IPS DF 6.9 (cell line): ENCODE results near the gene SLC12A8.

ENCODE experiments used
- DNase-seq: peaks from one replicate; pipeline ENCODE4 v3.0.0-alpha.2; 2013; ENCODE audit warnings: low read depth, low spot score
- H3K27ac ChIP-seq: one replicate; pipeline ENCODE4 v1.5.1; 2013; ENCODE audit warnings: low read length, control low read depth
- H3K27me3 ChIP-seq: 2 replicates; pipeline ENCODE4 v1.6.1; 2013; ENCODE audit warnings: mild to moderate bottlenecking, low read length; ENCODE audit not compliant: control insufficient read depth, insufficient read depth
- H3K36me3 ChIP-seq: 2 replicates; pipeline ENCODE4 v1.6.1; 2013; ENCODE audit warnings: low read length; ENCODE audit not compliant: control insufficient read depth, insufficient read depth
- H3K4me1 ChIP-seq: 2 replicates; pipeline ENCODE4 v1.6.1; 2013; ENCODE audit warnings: low read length; ENCODE audit not compliant: control insufficient read depth, insufficient read depth
- H3K4me3 ChIP-seq: 2 replicates; pipeline ENCODE4 v1.5.1; 2013; ENCODE audit warnings: mild to moderate bottlenecking, low read length
- H3K9me3 ChIP-seq: 2 replicates; pipeline ENCODE4 v1.6.1; 2013; ENCODE audit warnings: low read length, inconsistent platforms; ENCODE audit not compliant: control insufficient read depth, insufficient read depth
- WGBS: extraction: QIAGEN DNeasy Blood & Tissue Kit; methylation state at CpG from one replicate; pipeline ENCODE4 v1.1.7; 2013; ENCODE audit warnings: mixed read lengths, missing lambda C conversion rate; ENCODE audit not compliant: insufficient read length, insufficient coverage; 5-methylcytosine and 5-hydroxymethylcytosine counted together

SLC12A8 gene

DNA sequence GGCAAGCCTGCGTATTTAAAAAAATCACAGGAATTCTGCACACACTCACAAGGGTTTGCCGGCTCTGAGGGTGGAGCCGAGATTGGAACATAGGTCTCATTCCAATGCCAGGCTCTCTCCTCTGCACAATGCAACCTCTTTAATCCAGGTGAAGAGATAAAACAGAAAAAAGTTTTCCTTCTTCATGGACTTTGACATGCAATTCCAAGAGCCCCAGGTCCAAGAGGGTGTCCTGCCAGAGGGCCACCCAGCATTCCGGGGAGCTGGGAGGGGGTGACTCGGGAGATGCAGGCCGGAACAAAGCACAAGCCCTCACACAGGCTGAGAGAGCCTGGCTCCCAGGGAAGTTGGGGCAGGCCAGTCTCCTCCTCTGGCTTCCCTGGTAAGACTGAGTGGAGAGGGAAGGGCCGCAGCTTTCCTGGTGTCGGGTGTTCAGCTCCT, 6.7 kb upstream of the SLC12A8 start:
- no peak for DNase-seq
- H3K4me3 ChIP-seq, result no peak overlapping the region
- WGBS, result no CpG with 5 or more reads among the region's 8 CpGs

GRCh38 chr3:125214738-125215137, 2.2 kb upstream of the SLC12A8 start:
- no peak for DNase-seq
- WGBS, result no CpG with 5 or more reads among the region's 3 CpGs
- Histone ChIP-seq H3K27me3 (no peaks in the 10 kb centered on the region; the same call in 1 of the 2 replicates), H3K27ac (no peak overlapping the region), H3K4me1 (peaks cover 6% of the 10 kb centered on the region), H3K9me3 (no peaks in the 10 kb centered on the region), H3K36me3 (no peaks in the 10 kb centered on the region), H3K4me3 (no peak overlapping the region)

More for the DNA sequence above, 6.7 kb upstream of the SLC12A8 start:
- H3K27ac ChIP-seq, result no peak overlapping the region
- no peaks in the 10 kb centered on the region for H3K27me3 ChIP-seq
- H3K9me3 ChIP-seq, result no peaks in the 10 kb centered on the region
- H3K36me3 ChIP-seq, result no peaks in the 10 kb centered on the region
- peaks cover 1% of the 10 kb centered on the region; the same call in 1 of the 2 replicates for H3K4me1 ChIP-seq

DNA sequence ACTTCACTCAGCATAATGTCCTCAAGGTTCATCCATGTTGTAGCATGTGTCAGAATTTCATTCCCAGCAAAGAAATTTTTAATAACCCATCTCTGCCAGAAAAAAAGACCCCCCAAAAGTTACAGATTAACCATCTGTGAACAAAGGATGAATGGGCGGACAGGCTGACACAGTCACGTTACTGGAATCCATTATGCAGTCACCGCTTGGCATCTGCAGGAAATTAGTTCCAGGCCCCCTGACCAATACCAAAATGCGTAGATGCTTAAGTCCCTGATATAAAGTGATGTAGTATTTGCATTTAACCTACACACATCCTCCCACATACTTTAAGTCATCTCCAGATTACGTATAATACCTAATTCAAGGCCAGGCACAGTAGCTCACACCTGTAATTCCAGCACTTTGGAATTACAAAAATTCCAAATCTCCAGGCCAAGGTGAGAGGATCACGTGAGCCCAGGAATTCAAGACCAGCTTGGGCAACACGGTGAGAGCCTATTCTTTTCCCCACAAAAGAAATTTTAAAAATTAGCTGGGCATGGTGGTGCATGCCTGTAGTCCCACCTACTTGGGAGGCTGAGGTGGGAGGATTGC, 1.5 kb upstream of the SLC12A8 start:
- no CpG with 5 or more reads among the region's 7 CpGs for WGBS
- H3K9me3 ChIP-seq, result no peaks in the 10 kb centered on the region
- peaks cover 4% of the 10 kb centered on the region for H3K4me1 ChIP-seq
- no peaks in the 10 kb centered on the region; the same call in 1 of the 2 replicates for H3K27me3 ChIP-seq
- no peak overlapping the region for H3K27ac ChIP-seq
- no peak for DNase-seq
- no peak overlapping the region for H3K4me3 ChIP-seq
- no peaks in the 10 kb centered on the region for H3K36me3 ChIP-seq

- H3K27me3 ChIP-seq, result no peaks in the 10 kb centered on the region; the same call in 1 of the 2 replicates
- peaks cover 4% of the 10 kb centered on the region for H3K4me1 ChIP-seq
- no peaks in the 10 kb centered on the region for H3K9me3 ChIP-seq
- WGBS, result no CpG with 5 or more reads among the region's 4 CpGs
- no peak overlapping the region for H3K4me3 ChIP-seq
- no peak overlapping the region for H3K27ac ChIP-seq
- H3K36me3 ChIP-seq, result no peaks in the 10 kb centered on the region
- DNase-seq, result no peak
Observed at GRCh38 chr3:125213364-125213755, 812 bp upstream of the SLC12A8 start.

- no peak overlapping the region for H3K27ac ChIP-seq
- peak overlapping the region; percentile 67 for H3K4me3 ChIP-seq
- WGBS, result no CpG with 5 or more reads among the region's 28 CpGs
Observed at GRCh38 chr3:125212091-125212508, 448 bp downstream of the SLC12A8 start.

DNA sequence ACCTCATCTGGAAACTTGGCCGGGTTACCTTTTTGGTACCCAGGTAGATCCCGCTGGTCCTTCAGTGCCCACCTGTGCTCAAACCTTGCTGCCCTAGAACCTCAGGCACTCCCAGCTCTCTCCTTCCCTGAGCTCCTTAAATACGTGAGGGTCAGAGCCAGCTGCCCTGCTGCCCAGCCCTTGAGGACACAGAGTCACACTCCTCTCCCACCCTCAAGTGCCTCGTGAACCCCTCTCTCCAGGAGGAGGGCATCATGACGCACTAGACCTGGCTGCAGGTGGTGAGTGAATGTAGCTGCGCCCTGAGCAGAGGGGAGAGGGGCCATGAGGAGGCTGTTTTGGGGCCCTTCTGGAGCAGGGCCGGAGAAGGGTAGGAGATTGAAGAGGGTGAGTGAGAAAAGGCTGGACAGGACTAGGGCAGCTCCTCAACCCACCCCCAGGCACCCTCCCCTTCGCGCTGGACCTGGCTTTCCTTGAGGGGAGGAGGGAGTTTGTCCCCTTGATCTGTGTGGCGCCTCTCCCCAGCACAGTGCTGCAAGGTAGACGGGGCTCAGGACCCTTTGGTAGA, 941 bp downstream of the SLC12A8 start:
- H3K27me3 ChIP-seq, result no peaks in the 10 kb centered on the region; the same call in 1 of the 2 replicates
- no peaks in the 10 kb centered on the region for H3K36me3 ChIP-seq
- peaks cover 4% of the 10 kb centered on the region for H3K4me1 ChIP-seq
- H3K4me3 ChIP-seq, result peak overlapping the region; percentile 67; the same call in 1 of the 2 replicates
- DNase-seq, result no peak
- H3K9me3 ChIP-seq, result no peaks in the 10 kb centered on the region
- H3K27ac ChIP-seq, result no peak overlapping the region
- no CpG with 5 or more reads among the region's 11 CpGs for WGBS

More at GRCh38 chr3:125212091-125212508, 448 bp downstream of the SLC12A8 start:
- H3K36me3 ChIP-seq, result no peaks in the 10 kb centered on the region
- no peaks in the 10 kb centered on the region for H3K9me3 ChIP-seq
- DNase-seq, result no peak
- peaks cover 4% of the 10 kb centered on the region for H3K4me1 ChIP-seq
- no peaks in the 10 kb centered on the region; the same call in 1 of the 2 replicates for H3K27me3 ChIP-seq

GRCh38 chr3:125207949-125208568, 4.5 kb downstream of the SLC12A8 start:
- Histone ChIP-seq H3K36me3 (no peaks in the 10 kb centered on the region), H3K4me3 (no peak overlapping the region), H3K27me3 (no peaks in the 10 kb centered on the region; the same call in 1 of the 2 replicates), H3K9me3 (no peaks in the 10 kb centered on the region), H3K27ac (no peak overlapping the region), H3K4me1 (peaks cover 3% of the 10 kb centered on the region)
- no CpG with 5 or more reads among the region's 1 CpG for WGBS
- no peak for DNase-seq

GRCh38 chr3:125207507-125207906, 5.0 kb downstream of the SLC12A8 start:
- H3K27me3 ChIP-seq, result no peaks in the 10 kb centered on the region
- WGBS, result no CpG with 5 or more reads among the region's 7 CpGs

GRCh38 chr3:125206934-125207333, 5.6 kb downstream of the SLC12A8 start:
- no peak overlapping the region for H3K4me3 ChIP-seq
- no peaks in the 10 kb centered on the region for H3K9me3 ChIP-seq
- no peak overlapping the region for H3K27ac ChIP-seq
- H3K36me3 ChIP-seq, result no peaks in the 10 kb centered on the region
- DNase-seq, result no peak
- peaks cover 3% of the 10 kb centered on the region; the same call in 1 of the 2 replicates for H3K4me1 ChIP-seq
- WGBS, result no CpG with 5 or more reads among the region's 6 CpGs
- H3K27me3 ChIP-seq, result no peaks in the 10 kb centered on the region

More at GRCh38 chr3:125207507-125207906, 5.0 kb downstream of the SLC12A8 start:
- H3K4me3 ChIP-seq, result no peak overlapping the region
- no peak for DNase-seq
- peaks cover 3% of the 10 kb centered on the region; the same call in 1 of the 2 replicates for H3K4me1 ChIP-seq
- H3K9me3 ChIP-seq, result no peaks in the 10 kb centered on the region
- no peaks in the 10 kb centered on the region for H3K36me3 ChIP-seq
- H3K27ac ChIP-seq, result no peak overlapping the region

GRCh38 chr3:125203731-125204130, 8.8 kb downstream of the SLC12A8 start:
- Histone ChIP-seq H3K36me3 (no peaks in the 10 kb centered on the region), H3K4me1 (no peaks in the 10 kb centered on the region), H3K4me3 (no peak overlapping the region), H3K27me3 (no peaks in the 10 kb centered on the region), H3K9me3 (no peaks in the 10 kb centered on the region), H3K27ac (no peak overlapping the region)
- DNase-seq, result no peak
